HG03103 (cell line): Measurements from ENCODE around the gene CXCR6.

Experiments
- ATAC-seq: cut with Tn5 transposase; IDR thresholded peaks from one replicate; pipeline ENCODE4 v1.9.1; 2021; ENCODE audit warnings: low read depth; ENCODE audit not compliant: unreplicated experiment

Gene CXCR6

DNA sequence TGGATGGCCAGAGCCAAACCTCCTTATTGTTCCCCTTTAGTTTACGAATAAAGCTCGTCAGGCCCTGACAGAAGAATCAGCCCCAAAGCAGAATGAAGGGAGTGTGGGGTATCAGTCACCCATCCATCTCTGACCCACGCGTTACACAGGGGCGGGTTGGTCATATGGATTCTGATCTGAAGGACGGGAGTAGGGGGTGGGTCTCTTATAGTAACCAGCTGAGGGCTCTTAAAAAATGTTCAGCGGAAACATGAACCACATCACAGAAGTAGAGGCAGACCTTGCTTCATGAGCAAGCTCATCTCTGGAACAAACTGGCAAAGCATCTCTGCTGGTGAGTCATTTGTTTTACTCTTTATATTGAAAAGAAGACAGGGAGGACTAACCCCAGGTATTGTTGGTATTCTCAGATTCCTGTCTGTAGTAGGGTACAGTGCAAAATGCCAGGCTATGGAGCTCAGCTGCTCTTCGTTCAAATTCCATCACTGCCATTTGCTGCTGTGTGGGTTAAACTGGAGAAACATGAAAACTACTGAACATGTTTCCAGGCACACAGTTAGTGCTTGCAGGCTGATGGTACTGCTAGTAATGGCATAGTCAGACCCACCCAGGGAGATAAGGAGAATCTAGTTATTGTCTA lies at the start of gene CXCR6:
CXCR6 (plus strand) TSS at position 258 of the 640 bp plus-strand sequence. CDS start 3,018 bp downstream, outside the sequence.
- ATAC-seq: no peak

DNA sequence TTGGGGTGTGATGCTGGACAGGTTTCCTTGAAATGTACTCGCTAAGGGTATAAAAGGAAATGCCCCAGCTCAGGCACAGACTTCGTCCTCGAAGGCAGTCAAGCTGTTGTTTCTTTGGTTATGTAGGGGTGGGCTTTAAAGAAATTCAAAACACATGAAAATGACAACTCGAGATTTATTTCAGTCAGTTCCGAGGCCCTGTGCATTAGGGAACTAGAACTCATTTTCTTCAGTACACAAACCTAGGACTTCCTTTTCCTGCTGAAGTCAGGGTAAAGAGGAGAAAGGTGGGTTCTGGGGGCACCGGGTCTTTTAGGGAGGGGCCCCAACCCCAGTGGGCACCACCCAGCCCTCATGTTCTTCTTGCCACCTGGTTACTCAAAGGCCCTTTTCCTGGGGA lies 49.2 kb upstream of the CXCR6 start:
- ATAC-seq: no peak

DNA sequence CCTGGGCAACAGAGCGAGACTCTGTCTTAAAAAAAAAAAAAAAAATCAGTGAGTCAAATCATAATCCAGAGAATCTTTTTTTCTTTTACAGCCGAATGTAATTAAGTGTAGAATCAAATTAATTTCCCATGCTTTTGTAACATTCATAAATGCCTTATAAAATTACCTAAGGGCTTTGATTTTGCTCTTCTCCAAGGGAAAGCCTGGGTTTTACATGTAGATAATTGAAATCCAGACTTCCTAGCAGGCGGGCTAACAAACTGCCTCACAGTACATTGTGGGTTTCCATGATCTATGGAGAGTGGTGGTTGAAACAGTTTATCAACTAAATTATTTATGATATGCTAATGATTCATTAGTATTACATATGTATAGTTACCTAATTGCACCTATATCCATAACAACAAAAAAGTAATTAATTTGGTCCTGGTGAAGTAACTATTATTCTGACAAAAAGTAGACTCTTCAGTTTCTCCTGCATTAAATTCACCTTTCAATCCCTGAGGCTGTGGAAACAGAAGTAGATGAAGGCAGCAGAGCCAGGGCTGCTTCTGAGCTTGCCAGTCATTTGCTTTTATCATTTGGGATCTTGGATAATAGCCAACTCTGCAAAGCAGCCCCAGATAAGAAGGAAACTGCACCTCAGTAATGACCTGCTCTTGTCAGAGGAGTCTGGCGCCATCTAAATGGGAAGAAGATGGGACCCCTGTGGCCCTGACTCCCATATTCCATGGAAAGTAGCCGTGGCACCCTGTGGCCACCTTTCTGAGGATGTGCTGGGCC lies 47.4 kb upstream of the CXCR6 start:
- ATAC-seq: no peak

DNA sequence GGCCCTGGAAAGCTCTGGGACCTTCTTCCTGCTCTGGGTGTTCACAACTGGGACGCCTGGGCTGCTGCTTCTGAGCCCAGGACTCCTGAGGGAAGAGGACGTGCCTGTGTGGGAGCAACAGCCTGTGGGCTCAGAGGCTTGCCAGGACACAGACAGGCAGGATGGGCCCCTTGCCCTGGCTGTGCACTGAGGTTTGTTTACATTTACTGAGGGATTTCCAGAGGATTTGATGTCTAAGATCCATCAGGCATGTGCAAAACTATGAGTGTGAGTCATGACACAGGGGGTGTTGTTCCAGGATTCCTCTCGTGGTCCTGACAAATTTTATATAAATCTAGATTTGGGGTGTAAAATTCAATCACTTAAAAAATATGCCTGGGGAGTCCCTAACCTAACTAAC lies 46.3 kb upstream of the CXCR6 start:
- no peak for ATAC-seq

DNA sequence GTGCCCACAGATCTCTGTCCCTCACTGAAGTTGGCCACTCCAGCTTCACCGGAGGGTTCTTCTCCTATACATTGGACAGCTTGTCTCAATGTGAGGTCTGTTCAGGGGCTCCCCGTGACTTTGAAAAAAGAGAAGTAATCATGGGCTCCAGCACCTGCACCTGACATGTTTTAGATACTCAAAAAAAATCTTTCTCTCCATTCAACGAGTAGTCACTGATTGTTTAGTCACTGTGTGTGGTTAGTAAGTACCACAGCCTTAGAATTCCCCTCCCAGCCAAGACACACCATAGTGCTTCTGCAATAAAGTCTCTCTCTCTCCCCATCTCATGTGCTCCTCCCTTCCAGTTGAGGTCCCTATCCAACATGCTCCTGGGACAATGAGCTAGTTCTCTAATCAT lies 38.3 kb upstream of the CXCR6 start:
- no peak for ATAC-seq

DNA sequence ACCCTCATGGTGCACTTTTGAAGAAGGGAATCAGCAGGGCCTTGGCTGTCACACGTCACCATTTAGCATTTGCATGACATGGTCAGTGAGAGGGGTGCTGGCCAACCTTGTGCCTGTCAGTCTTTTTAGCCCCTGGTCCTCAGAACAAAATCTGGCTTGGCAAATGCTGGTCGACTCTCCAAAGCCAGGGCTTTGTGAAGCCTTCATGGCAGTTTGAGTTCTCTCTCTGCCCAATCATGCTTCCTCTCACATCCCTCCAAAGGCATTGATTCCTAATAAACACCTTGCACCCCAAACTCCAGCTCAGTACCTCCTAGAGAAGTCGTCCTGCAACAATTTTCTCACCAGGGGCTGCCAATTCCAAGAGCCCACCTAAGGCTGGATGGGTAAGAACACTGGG lies 37.5 kb upstream of the CXCR6 start:
- ATAC-seq: no peak

DNA sequence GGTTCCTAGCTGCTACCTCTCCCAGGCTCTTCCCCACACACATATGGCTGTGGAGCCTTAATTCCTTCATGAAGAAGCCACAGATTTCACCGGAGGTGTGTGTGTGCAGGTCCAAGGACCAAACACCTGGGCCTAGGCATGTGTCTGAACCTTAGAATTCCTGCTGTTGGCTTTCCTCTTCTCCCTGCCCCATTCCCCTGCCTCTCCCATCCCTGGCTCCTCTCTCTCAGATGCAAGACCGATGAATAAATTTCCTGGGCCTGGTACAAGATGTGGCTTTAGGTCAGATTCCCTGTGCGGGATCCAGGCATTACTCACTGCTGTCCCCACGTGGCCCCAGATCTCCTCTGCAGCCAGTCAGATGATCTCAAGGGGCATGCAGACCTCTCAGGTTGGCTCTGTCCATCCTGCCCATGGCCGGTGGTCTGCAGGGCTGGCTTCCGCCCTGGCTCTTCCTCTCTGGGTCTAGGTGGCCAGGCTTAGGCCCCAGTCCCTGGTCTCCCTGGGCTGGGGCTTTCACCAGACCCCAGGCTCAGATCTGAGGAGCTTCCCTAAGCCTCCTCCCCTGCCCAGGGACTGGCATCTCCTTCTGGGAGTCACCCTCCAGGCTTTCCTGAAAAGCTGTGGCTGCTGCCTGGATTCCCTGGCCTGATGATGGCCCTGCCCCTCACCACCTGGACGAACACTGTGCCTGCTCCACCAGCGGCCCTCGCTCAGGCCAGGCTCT lies 36.4 kb upstream of the CXCR6 start:
- no peak for ATAC-seq

DNA sequence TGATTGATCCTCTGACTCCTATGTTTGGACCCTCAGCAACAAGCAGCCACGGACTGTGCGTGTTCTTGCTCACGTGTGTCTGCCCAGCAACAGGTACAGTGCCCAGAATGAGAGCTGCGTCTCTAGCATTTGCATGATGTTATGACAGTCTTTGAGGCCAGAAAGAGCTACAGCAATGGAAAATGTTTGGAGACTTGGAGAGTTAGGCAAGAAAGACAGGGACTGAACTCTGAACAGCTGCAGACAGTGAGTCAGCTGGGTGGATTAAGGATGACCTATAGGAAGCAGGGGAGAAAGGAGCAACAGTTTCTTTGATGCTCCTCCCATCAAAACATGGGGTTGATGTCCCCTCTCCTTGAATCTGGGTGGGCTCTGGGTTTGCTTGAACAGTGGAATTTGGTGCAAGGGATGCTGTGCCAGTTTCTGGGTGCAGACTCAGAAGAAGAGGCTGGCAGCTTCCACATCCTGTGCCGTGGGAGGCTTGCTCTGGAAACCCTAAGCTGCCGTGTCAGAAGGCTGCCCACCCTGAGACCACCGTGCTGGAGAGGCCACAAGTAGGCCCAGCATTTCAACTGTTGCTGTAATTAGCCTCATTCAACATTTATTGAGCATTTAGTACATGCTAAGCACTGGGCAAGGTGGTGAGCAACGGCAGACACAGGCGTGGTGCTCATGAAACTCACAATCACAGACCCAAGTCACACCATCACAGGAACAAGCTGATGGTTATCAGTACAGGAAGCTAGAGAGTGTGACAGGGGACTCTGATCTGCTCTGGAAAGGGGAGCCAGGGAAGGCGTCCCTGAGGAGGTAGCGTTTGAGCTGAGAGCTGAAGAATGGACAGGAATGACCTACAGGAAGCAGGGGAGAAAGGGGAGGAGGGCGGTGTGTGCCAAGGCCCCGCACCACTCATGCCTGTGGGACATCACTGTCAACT lies 35.2 kb upstream of the CXCR6 start:
- no peak for ATAC-seq

DNA sequence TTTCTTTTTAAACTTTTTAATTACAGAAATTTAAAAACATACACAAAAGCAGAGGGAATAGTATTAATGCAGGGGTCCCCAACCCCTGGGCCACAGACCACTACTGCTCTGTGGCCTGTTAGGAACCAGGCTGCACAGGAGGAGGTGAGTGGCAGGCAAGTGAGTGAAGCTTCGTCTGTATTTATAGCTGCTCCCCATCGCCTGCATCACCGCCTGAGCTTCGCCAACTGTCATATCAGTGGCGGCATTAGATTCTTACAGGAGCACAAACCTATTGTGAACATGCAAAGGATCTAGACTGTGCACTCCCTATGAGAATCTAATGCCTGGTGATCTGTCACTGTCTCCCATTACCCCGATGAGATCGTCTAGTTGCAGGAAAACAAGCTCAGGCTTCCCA lies 34.5 kb upstream of the CXCR6 start:
- no peak for ATAC-seq

DNA sequence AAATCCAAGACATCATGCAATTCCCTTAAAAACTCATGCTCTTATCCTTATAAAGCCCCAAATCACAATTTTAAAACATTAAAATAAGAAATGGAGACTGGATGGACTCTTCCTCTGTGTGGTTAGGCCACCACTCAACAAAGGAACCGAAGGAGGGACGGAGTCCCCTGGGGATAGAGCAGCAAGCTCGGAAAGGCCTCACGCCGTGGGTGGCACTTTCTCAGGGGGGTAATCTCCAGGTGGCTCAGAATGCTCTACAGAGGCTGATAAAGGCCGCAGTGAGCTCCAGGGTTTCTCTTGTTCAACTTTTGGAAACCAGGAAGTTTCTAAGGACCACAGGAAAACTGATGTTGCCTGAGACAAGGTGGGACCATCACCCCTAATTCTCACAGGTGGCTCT lies 33.7 kb upstream of the CXCR6 start:
- ATAC-seq: no peak

DNA sequence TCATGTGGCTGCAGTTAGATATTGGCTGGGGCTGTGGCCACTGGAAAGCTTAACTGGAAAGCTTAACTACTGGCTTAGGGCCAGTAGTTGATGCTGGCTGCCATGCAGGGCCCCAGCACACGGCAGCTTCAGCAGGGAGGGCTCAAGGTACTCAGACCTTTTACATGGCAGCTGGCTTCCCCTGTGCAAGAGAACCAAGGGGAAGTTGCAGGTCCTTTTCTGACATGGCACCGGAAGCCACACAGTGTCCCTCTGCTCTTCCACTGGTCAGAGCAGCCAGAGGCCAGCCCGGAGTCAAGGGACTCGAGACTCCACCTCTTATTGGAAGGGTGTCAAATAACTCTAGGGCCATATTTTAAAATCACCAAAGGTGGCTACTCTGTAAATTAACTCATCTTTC lies 32.4 kb upstream of the CXCR6 start:
- ATAC-seq: no peak

DNA sequence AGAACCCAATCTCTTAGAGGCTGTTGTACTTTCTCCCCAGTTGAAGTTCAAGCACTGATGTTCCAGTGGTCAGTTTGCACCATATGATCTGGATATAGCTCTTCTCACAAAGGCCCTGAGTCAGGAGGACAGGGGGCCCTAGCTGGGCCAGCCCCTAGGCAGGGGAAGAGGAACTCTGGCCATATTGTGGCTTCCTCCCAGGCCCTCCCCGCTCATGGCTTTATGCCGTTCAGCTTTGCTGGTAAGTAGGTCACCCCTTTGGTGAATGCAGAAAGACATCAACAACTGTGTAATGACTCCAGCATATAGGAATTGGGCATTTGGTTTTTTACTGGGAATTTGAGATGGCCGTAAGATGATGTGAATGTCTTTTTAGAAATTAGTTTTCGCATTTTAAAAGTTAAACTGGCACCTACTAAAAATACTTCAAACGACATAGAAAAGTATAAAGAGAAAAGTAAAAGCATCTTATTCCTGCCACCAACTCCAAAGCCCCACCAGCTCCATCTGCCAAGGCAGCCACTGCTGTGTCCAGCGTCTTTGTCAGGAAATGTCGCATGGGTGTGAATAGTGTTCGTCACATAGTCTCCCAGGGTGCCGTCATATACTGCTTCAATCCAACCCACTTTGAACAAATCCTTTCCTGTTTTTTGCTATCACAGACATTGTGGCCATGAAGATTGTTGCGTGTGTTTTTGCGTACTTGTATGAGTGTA lies 31.6 kb upstream of the CXCR6 start:
- ATAC-seq: no peak

DNA sequence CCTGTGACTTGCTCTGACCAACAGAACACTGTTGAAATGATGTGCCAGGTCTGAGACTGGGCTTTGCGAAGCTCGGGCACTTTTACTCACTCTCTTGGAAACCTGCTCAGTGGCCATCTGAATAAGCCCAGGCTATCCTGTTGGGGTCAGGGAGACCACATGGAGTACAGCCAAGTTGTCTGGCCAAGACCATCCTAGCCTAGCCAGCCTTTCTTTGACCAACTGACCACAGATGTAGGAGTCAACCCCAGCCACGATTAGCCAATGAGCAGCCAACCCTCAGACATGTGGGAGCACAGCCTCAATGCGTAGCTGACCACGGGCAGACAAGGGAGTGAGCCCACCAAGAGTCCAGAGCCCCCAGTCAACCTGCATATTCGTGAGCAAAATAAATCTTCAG lies 30.8 kb upstream of the CXCR6 start:
- ATAC-seq: no peak

DNA sequence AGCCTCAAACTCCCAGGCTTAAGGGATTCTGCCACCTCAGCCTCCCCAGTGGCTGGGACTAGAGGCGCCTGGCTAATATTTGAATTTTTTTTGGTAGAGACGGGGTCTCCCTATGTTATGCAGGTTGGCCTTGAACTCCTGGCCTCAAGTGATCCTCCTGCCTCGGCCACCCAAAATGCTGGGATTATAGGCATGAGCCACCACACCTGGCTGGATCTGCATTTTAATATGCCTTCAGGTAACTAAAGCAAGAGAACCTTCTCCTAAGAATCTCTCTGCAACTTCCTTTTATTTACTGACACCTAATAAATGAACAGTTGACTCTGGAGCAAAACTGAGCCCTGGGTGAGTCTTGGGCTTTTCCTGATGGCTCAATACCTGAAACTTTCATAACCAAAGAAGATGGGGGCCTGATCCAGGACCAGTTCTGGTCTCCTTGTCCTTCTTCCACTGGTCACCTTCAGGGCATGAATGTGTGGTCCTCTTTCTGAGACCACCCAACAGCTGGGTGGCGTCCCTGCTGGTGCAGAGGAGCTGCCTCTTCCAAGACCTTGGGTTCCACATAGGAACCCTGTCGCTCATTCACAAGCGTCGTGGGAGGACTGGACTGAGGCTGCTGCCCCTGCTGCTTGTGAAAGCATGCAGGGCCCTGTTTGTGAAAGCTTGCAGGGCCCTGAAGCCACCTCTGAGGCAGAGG lies 28.8 kb upstream of the CXCR6 start:
- no peak for ATAC-seq

DNA sequence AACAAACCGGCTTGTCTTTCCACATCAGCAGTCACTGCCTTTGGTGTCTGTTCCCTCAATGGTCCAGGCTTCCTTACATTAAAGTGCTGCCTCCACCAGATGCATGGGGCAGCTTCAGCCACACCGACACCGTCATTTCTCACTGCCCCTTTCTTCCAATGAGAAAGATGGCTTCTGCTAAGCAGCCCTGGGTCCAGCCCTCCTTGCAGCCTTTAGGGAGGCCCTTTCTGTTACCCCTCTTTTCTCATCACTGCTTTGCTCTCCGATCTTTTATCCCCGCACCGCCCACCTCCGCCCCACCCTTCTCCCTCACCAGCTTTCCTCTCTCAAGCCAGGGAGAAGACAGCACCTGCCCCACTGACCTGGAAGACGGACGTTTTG lies 28.2 kb upstream of the CXCR6 start:
- no peak for ATAC-seq

DNA sequence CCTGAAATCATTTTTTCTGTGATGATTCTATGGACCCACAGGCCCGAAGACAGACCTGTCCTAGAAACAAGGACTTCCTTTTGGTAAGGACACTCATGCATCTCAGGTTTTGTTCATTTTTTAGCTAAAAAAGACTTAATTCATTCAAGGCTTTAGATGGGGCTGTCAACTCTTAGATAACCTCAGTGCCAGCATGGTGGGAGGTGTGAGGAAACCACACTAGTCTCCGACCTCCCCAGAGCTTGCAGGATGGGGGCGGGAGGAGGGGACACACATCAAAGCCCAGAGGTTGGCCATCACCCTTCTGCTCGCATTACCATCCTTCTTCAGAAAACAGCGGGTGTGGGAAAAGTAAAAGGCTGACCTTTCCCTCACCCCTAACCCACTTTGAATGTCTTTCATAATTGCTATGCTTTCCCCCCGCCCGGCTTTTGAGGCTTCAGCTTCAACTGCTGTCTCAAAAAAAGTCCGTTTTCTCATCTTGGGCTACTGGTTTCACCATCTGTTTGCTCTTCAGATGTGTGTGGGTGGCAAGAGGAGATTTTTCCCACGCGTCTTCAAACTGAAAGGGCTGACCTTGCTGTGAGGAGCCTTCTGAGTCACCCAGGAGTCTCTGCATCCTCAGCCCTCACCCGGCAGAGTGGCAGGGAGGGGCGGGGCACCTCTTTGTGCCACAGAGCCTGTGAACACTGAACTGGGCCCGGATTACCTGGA lies 27.6 kb upstream of the CXCR6 start:
- peak; percentile 85 for ATAC-seq

DNA sequence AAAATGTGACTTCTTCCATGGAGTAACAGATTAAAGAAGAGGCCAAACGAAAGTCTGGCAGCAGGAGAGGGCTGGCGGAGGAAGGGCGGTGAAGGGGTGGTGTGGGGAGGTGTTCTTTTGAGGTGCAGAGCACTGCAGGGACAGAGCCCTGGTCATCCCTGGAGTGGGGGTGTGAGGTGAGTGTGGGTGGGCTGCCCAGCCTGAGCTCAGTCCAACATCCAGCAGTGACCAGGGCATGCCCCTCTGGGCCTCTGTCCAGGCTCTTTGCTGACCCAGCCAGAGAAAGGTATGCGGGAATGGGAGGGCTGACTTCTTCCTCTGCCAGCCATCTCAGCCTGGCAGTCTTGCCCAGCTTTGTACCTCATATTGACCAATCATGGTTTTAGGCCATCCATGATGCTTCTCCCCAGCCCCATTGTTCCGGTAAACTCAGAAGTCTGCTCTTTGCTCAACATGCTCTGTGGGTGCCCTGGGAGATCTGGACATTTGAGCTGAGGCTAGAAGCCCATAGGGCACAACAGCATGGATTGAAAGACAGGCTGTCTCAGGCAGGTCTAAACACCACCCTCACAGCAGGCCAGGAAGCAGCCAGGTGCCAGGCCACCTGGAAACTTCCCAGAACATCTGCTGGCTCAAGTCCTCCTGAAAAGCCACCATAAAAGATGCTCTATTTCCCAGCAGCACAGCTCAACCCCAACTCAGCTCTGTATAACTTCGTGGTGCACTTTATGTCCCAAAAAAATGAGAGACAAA lies 25.9 kb upstream of the CXCR6 start:
- ATAC-seq: no peak
